Amygdala (tissue), 56 donors: ENCODE results near the gene DNM1L.

ENCODE experiments used
- DNase-seq, 56 donors: peaks; one replicate each; lab custom pipeline; 2025; lab: John Stamatoyannopoulos, UW

DNM1L gene

GRCh38 chr12:32679091-32679919 is at the start of gene DNM1L:
TSS of gene DNM1L (plus strand) at chr12:32679301. CDS start at chr12:32679364, 63 bp downstream.
- DNase-seq = peak; percentile 50 to 96 (median 90)

DNA sequence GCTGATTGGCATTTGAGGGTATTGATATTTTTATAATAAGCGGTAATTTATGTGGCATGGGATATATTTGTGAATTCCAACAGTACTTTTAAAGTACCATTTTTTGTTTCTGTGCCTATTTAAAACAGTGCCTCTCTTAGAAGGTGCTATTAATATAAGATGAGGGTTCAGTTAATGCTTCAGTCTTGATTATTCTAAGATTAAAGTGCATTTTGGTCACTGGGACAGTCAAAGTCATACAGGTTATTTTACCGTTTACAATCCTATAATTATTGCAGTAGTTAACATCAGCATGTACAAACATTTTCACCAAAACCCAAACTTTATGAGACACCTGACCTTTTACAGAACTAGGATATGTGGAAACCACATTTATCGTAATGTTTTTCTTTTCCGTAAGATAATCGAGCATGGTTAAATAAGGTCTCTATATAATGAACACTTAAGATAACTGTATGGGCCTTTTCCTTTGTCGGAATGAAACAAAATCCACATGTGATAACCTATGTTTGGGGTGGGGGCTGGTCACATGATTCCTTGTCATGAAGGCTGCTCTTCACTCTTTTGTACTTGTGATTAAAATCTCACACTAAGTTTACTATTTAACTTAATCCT is 37.7 kb upstream of the DNM1L start:
- no peak for DNase-seq

- DNase-seq = no peak
Observed at GRCh38 chr12:32644431-32644830, 34.7 kb upstream of the DNM1L start.

GRCh38 chr12:32647275-32647674 is 31.8 kb upstream of the DNM1L start:
- DNase-seq = no peak

DNA sequence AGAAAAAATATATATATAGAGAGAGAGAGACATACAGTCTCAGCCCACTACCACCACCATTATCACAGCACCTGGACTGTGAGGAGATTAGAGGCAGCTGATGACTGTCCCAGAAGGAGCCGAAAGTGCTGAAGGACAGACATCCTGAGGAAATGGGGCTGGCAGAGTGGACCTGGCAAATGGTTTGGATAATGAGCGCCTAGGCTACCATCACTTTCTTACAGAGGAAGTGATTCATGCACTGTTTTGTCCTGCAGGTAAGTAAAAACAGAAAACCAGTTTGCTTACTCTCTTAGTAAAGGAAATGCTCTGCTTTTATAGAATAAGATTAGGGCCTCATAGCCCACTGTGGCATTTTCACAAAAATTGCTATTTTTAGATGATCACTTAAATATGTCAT is 28.6 kb upstream of the DNM1L start:
- no peak for DNase-seq

- DNase-seq = no peak
Observed at GRCh38 chr12:32651151-32651955, 27.7 kb upstream of the DNM1L start.

DNA sequence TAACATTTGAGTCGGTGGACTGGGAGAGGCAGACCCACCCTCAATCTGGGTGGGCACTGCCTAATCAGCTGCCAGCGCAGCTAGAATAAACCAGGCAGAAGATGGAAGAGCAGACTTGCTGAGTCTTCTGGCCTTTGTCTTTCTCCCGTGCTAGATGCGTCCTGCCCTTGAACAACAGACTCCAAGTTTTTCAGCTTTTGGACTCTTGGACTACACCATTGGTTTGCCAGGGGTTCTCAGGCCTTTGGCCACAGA is 27.2 kb upstream of the DNM1L start:
- no peak for DNase-seq

DNA sequence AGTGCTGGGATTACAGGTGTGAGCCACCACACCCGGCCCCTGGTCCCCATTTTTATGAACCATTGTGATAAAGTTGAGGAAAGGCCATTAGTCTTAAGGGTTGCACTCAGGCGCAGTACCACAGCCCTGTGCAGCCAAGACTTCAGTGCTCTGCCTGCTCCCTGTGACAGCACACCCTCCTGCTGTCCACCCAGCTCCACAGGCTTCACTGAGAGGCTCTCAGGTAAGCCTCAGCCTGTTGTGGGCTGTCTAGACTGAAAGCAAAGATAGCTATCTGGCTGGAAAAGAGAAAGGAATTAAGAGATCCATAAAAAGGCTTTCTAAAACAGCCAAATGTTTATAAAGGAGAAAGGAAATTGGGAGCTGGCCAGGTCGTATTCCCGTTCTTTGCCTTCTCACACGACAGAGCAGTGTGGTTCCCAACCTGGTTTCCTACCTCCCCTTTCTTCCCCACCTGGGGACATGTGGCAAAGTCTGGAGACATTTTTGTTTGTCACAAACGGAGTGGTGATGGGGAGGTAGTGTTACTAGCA is 19.1 kb upstream of the DNM1L start:
- DNase-seq = no peak

DNA sequence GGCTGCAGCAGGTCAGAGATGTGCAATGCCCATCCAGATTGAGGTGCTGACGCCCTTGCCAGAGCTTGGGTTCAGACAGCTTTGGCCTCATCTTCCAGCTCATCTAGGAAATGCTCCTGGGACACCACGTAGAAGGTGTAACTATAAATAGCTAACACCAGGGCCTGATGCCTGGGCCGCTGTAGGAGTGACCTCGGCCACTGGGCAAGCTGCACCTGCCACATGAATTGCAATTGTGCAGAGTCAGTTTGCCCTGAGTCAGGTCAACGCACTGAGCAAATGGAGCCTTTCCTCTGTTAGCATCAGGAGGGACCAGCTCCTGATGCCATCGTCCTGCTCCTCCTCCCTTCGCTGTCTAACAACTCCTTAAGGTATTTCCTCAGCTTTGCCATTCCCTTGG is 17.4 kb upstream of the DNM1L start:
- no peak for DNase-seq

- no peak for DNase-seq
Observed at GRCh38 chr12:32662665-32663064, 16.4 kb upstream of the DNM1L start.

DNA sequence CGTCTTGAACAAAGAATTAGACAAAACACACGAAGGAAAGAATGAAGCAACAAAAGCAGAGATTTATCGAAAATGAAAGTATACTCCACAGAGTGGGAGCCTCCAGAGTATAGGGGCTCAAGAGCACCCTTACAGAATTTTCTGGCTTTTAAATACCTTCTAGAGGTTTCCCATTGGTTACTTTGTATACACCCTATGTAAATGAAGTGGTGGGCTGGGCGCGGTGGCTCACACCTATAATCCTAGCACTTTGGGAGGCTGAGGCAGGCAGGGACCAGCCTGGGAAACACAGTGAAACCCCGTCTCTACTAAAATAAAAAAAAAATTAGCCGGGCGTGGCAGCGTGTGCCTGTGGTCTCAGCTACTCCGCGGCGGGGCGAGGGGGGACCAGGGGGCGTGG is 13.1 kb upstream of the DNM1L start:
- DNase-seq = no peak

GRCh38 chr12:32669584-32669983 is 9.5 kb upstream of the DNM1L start:
- no peak for DNase-seq

DNA sequence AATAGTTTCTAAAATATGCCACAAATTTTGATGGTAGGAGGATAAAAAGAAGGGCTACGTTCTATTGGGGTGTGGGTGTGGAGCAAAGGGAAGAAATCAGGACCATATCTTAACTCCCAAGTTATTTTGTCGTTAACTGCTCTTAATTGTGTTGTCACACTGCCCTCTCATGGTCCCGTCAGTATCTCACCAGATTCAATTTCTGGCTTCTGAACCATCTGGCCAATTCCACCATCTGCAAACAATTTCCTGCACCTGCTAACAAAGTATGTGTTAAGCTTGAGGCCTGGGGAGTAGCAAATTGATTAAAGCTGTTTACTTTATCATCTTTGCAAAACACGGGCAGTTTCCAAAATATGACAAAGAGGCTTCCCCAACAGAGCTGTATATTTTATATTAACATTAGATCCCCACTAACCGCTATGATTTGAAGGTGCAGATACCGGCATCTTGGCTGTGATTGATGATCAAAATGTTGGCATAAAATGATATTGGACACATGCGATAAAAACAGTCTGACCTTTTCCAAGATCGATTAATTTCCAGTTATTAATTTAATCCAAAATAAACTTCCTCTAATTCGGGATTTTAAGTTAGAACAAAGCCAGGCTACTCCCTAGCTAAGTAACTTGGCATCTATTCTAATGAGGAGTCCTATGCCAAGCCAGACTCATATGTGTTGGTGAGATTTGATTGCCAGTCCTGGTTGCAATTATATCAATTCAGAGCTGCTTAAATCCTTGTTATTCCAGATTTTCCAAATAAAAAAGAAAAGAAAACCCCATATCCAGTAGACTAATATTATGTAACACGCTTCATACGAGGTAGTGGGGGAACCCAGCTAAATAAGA is 6.9 kb upstream of the DNM1L start:
- peak in 30 of 56 donors; percentile 3 to 73 (median 14) for DNase-seq

- no peak for DNase-seq
Observed at GRCh38 chr12:32679920-32680237, 778 bp downstream of the DNM1L start.

DNA sequence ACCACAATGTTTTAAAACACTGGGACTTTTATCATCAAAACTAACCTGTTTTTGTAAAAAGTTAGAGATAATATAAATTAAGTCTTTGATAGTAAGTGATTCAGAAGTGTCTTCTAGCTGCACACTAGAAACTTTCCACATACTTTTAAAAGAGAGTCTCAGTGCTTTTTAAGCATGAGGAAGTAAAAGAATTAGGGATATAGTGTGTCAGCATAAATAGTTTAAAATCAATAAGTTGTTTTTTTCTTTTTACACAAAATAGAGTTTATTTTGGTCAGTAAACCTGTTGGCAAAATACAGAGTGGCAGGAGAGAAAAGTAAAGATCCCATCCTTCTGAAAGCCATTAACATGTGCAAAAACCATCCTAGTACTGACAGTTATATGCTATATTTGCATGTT is 1.7 kb downstream of the DNM1L start:
- DNase-seq = no peak

- DNase-seq = no peak
Observed at GRCh38 chr12:32681272-32681671, 2.2 kb downstream of the DNM1L start.

DNA sequence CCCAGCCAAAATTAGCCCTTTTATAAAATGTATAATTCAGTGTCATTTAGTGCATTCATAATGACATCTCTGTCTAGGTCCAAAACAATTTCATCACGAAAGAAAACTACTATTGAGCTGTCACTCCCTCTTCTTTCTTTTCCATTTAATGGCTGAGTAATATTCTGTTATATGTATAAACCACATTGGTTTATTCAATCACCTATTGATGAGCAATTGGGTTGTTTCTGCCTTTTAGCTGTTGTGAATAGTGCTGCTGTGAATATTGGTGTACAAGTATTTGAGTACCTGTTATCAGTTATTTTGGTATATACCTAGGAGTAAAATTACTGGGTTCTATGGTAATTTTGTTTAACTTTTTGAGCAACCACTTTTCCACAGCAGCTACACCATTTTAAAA is 7.2 kb downstream of the DNM1L start:
- DNase-seq = no peak

GRCh38 chr12:32688786-32689185 is 9.7 kb downstream of the DNM1L start:
- DNase-seq = no peak

- DNase-seq = no peak
Observed at GRCh38 chr12:32690927-32691326, 11.8 kb downstream of the DNM1L start.

DNA sequence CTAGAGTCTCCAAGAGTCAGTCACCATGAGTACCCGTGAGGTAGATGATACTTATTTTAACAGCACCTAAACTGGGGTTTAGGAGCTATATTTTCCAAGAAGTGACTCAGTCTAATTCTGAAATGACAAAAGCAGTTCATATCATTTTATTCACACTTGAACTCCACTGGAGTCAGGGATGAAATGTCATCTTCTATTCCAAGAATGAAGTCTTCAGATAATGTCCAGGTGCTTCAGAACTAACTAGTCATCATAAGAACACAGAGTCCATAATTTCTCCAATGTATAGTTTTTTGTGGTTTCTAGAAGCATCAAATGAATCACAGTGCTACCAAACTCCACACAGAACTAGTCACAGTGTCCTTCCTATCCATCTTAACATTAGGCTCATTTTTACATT is 13.3 kb downstream of the DNM1L start:
- no peak for DNase-seq

GRCh38 chr12:32693036-32693435 is 13.9 kb downstream of the DNM1L start:
- DNase-seq = no peak
